ENCODE results near the gene DCDC1. TPM values are rescaled to one million over a fixed set of nuclear protein-coding genes. Genes with fewer than 3 reads are reported as not detected.

Gene DCDC1
- total RNA-seq, 1 experiment from 2014 or later: not detected

- Histone ChIP-seq H3K9me3 (ENCODE audit: control insufficient read depth, insufficient read depth, low read depth, low read length) (no peaks in the 10 kb centered on the region), H3K36me3 (ENCODE audit: control insufficient read depth, insufficient read depth, low read length) (no peaks in the 10 kb centered on the region), H3K4me3 (ENCODE audit: low read depth in 2 of 2, low read length in 2 of 2) (no peak overlapping the region), H3K27ac (ENCODE audit: low read length) (no peak overlapping the region), H3K27me3 (ENCODE audit: control insufficient read depth, insufficient read depth, low read length) (no peaks in the 10 kb centered on the region), H3K4me1 (ENCODE audit: control insufficient read depth, insufficient read depth, low read length) (no peaks in the 10 kb centered on the region)
- no peak for ATAC-seq
- DNase-seq (ENCODE audit: low read depth, low spot score): no peak
- BruUV-seq (replicated peaks): no TSS peak
- ChIA-PET POLR2A (no interaction called here), CTCF (no interaction called here)
- intact Hi-C loops (cut with micrococcal nuclease; ENCODE audit: unreplicated experiment) (no loop called here), in situ Hi-C loops (cut with HindIII; ENCODE audit: low pct_unique_long_range_greater_than_20kb, low sequenced_read_pairs) (no loop called here)
- TF ChIP-seq REST (IDR thresholded peaks at IDR 0.05; ENCODE audit: insufficient read depth in 1 of 2, low read depth in 2 of 2, low read length in 1 of 2): no peak
- no peak for TF ChIP-seq POLR2AphosphoS5 (IDR thresholded peaks at IDR 0.05; ENCODE audit: low read depth, low read length)
- TF ChIP-seq TCF7L2 (IDR thresholded peaks at IDR 0.05; ENCODE audit: low read depth, low read length): no peak
- TF ChIP-seq CTCF (IDR thresholded peaks at IDR 0.05): no peak
- TF ChIP-seq SIN3A (IDR thresholded peaks at IDR 0.05; ENCODE audit: borderline replicate concordance, insufficient read depth, low read depth, low read length): no peak
These were observed 552.3 kb downstream of the DCDC1 start for GRCh38 chr11:30816959-30817880.

- POLR2A ChIA-PET: no interaction called here
- Histone ChIP-seq H3K9me3 (ENCODE audit: control insufficient read depth, insufficient read depth, low read depth, low read length) (no peaks in the 10 kb centered on the region), H3K4me3 (ENCODE audit: low read depth in 2 of 2, low read length in 2 of 2) (no peak overlapping the region), H3K27me3 (ENCODE audit: control insufficient read depth, insufficient read depth, low read length) (no peaks in the 10 kb centered on the region), H3K27ac (ENCODE audit: low read length) (no peak overlapping the region), H3K36me3 (ENCODE audit: control insufficient read depth, insufficient read depth, low read length) (no peaks in the 10 kb centered on the region), H3K4me1 (ENCODE audit: control insufficient read depth, insufficient read depth, low read length) (no peaks in the 10 kb centered on the region)
- CTCF ChIA-PET: no interaction called here
- intact Hi-C loops (cut with micrococcal nuclease; ENCODE audit: unreplicated experiment) (no loop called here), in situ Hi-C loops (cut with HindIII; ENCODE audit: low pct_unique_long_range_greater_than_20kb, low sequenced_read_pairs) (no loop called here)
- TF ChIP-seq TCF7L2 (IDR thresholded peaks at IDR 0.05; ENCODE audit: low read depth, low read length) (no peak), POLR2AphosphoS5 (IDR thresholded peaks at IDR 0.05; ENCODE audit: low read depth, low read length) (no peak)
- DNase-seq (ENCODE audit: low read depth, low spot score) (no peak), ATAC-seq (no peak)
- BruUV-seq (replicated peaks): no TSS peak
These were observed 553.9 kb downstream of the DCDC1 start for GRCh38 chr11:30815619-30816018.

GRCh38 chr11:30814737-30815136 is 554.8 kb downstream of the DCDC1 start:
- Histone ChIP-seq H3K9me3 (ENCODE audit: control insufficient read depth, insufficient read depth, low read depth, low read length) (no peaks in the 10 kb centered on the region), H3K36me3 (ENCODE audit: control insufficient read depth, insufficient read depth, low read length) (no peaks in the 10 kb centered on the region), H3K4me1 (ENCODE audit: control insufficient read depth, insufficient read depth, low read length) (no peaks in the 10 kb centered on the region), H3K27ac (ENCODE audit: low read length) (no peak overlapping the region), H3K27me3 (ENCODE audit: control insufficient read depth, insufficient read depth, low read length) (no peaks in the 10 kb centered on the region), H3K4me3 (ENCODE audit: low read depth in 2 of 2, low read length in 2 of 2) (no peak overlapping the region)
- TF ChIP-seq REST (IDR thresholded peaks at IDR 0.05; ENCODE audit: insufficient read depth in 1 of 2, low read depth in 2 of 2, low read length in 1 of 2): no peak
- TF ChIP-seq CTCF (IDR thresholded peaks at IDR 0.05): no peak
- no peak for TF ChIP-seq SIN3A (IDR thresholded peaks at IDR 0.05; ENCODE audit: borderline replicate concordance, insufficient read depth, low read depth, low read length)
- TF ChIP-seq POLR2AphosphoS5 (IDR thresholded peaks at IDR 0.05; ENCODE audit: low read depth, low read length): no peak
- TF ChIP-seq TCF7L2 (IDR thresholded peaks at IDR 0.05; ENCODE audit: low read depth, low read length): no peak
- ChIA-PET CTCF (no interaction called here), POLR2A (no interaction called here)
- DNase-seq (ENCODE audit: low read depth, low spot score) (no peak), ATAC-seq (no peak)
- in situ Hi-C loops (cut with HindIII; ENCODE audit: low pct_unique_long_range_greater_than_20kb, low sequenced_read_pairs): no loop called here
- intact Hi-C loops (cut with micrococcal nuclease; ENCODE audit: unreplicated experiment): no loop called here
- BruUV-seq (replicated peaks): no TSS peak

Measured in Panc1 (cell line).